NB4 (cell line): Measurements from ENCODE around the gene CCDC85A.

Source experiments
- CTCF ChIP-seq: IDR thresholded peaks from one replicate; pipeline ENCODE4 v1.5.1; 2012; ENCODE audit warnings: low read depth, low read length
- POLR2A ChIP-seq: IDR thresholded peaks from 2 replicates; pipeline ENCODE4 v1.6.1; 2011; ENCODE audit warnings: mild to moderate bottlenecking; ENCODE audit not compliant: insufficient read length; ENCODE audit errors: extremely low read depth

DNA sequence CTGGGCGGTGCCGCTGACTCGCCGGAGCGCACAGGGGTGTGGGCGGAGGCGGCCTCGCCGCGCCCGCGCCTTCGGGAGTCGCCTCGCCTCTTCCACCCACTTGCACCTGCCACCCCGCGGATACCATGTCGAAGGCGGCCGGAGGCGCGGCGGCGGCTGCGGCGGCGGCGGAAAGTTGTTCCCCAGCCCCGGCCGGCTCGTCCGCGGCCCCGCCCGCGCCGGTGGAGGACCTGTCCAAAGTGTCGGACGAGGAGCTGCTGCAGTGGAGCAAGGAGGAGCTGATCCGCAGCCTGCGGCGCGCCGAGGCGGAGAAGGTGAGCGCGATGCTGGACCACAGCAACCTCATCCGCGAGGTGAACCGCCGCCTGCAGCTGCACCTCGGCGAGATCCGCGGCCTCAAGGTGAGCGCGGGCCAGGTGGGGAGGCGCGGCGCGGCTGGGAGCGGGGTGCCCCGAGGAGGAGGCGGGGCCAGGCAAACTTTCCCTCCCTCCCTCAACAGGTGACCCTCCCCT lies 766 bp downstream of the CCDC85A start:
- no peak for TF ChIP-seq CTCF
- TF ChIP-seq POLR2A, result no peak
